Measurements from ENCODE around the gene TMEM52B.
A peak's percentile ranks its signal among the peaks of the same experiment; 100 is the strongest.

TMEM52B gene

GRCh38 chr12:10178821-10179220 is at the start of gene TMEM52B:
Gene TMEM52B, plus strand, starts transcription at chr12:10179032. Its CDS starts 543 bp downstream, at chr12:10179575.
- Histone ChIP-seq H3K9ac (ENCODE audit: low read length) (no peak within 1 kb of the TSS), H3K9me3 (ENCODE audit: control insufficient read depth, insufficient read depth, low read depth, low read length) (no peaks in the 10 kb centered on the region), H3K4me1 (ENCODE audit: control insufficient read depth, insufficient read depth, low read length) (peaks cover 11% of the 10 kb centered on the region; the same call in 1 of the 2 replicates), H3K4me3 (ENCODE audit: low read depth, low read length) (no peak within 1 kb of the TSS), H3K27ac (ENCODE audit: low read depth, low read length) (no peak within 1 kb of the TSS), H3K36me3 (ENCODE audit: control insufficient read depth, insufficient read depth, low read length) (no peaks in the 10 kb centered on the region), H3K27me3 (ENCODE audit: control insufficient read depth, insufficient read depth, low read length) (no peaks in the 10 kb centered on the region)

- Histone ChIP-seq H3K27me3 (ENCODE audit: control insufficient read depth, insufficient read depth, low read length) (no peaks in the 10 kb centered on the region), H3K4me1 (ENCODE audit: control insufficient read depth, insufficient read depth, low read length) (peaks cover 42% of the 10 kb centered on the region), H3K9me3 (ENCODE audit: control insufficient read depth, insufficient read depth, low read depth, low read length) (no peaks in the 10 kb centered on the region), H3K4me3 (ENCODE audit: low read depth, low read length) (no peak within 1 kb of the TSS), H3K36me3 (ENCODE audit: control insufficient read depth, insufficient read depth, low read length) (no peaks in the 10 kb centered on the region), H3K27ac (ENCODE audit: low read depth, low read length) (no peak within 1 kb of the TSS; the same call in 1 of the 2 replicates), H3K9ac (ENCODE audit: low read length) (no peak within 1 kb of the TSS)
Observed at GRCh38 chr12:10130042-10130441, 48.8 kb upstream of the TMEM52B start, which contains the start of gene CLEC7A. Gene CLEC7A, minus strand, starts transcription at chr12:10130199. Its CDS starts 117 bp downstream, at chr12:10130082.

GRCh38 chr12:10131111-10131690 is 47.6 kb upstream of the TMEM52B start:
- H3K9me3 ChIP-seq (ENCODE audit: control insufficient read depth, insufficient read depth, low read depth, low read length) = no peaks in the 10 kb centered on the region
- H3K36me3 ChIP-seq (ENCODE audit: control insufficient read depth, insufficient read depth, low read length) = no peaks in the 10 kb centered on the region
- no peak overlapping the region for H3K9ac ChIP-seq (ENCODE audit: low read length)
- no peak overlapping the region for H3K4me3 ChIP-seq (ENCODE audit: low read depth, low read length)
- peak overlapping the region; percentile 61; the same call in 1 of the 2 replicates for H3K27ac ChIP-seq (ENCODE audit: low read depth, low read length)
- H3K4me1 ChIP-seq (ENCODE audit: control insufficient read depth, insufficient read depth, low read length) = peaks cover 42% of the 10 kb centered on the region
- no peaks in the 10 kb centered on the region for H3K27me3 ChIP-seq (ENCODE audit: control insufficient read depth, insufficient read depth, low read length)

GRCh38 chr12:10132850-10133370 is 45.9 kb upstream of the TMEM52B start:
- Histone ChIP-seq H3K27me3 (ENCODE audit: control insufficient read depth, insufficient read depth, low read length) (no peaks in the 10 kb centered on the region), H3K4me1 (ENCODE audit: control insufficient read depth, insufficient read depth, low read length) (peaks cover 42% of the 10 kb centered on the region), H3K9me3 (ENCODE audit: control insufficient read depth, insufficient read depth, low read depth, low read length) (peaks cover 8% of the 10 kb centered on the region; the same call in 1 of the 2 replicates), H3K27ac (ENCODE audit: low read depth, low read length) (peak overlapping the region; percentile 61), H3K36me3 (ENCODE audit: control insufficient read depth, insufficient read depth, low read length) (no peaks in the 10 kb centered on the region), H3K4me3 (ENCODE audit: low read depth, low read length) (0 out of 2 replicates have a peak overlapping the region, but pooled peaks have one; percentile 19), H3K9ac (ENCODE audit: low read length) (peak overlapping the region; percentile 58)

- Histone ChIP-seq H3K4me1 (ENCODE audit: control insufficient read depth, insufficient read depth, low read length) (peaks cover 29% of the 10 kb centered on the region), H3K36me3 (ENCODE audit: control insufficient read depth, insufficient read depth, low read length) (no peaks in the 10 kb centered on the region), H3K9ac (ENCODE audit: low read length) (no peak overlapping the region), H3K4me3 (ENCODE audit: low read depth, low read length) (no peak overlapping the region), H3K9me3 (ENCODE audit: control insufficient read depth, insufficient read depth, low read depth, low read length) (peaks cover 8% of the 10 kb centered on the region; the same call in 1 of the 2 replicates), H3K27ac (ENCODE audit: low read depth, low read length) (no peak overlapping the region), H3K27me3 (ENCODE audit: control insufficient read depth, insufficient read depth, low read length) (no peaks in the 10 kb centered on the region)
Observed at GRCh38 chr12:10135126-10135525, 43.7 kb upstream of the TMEM52B start.

- H3K27ac ChIP-seq (ENCODE audit: low read depth, low read length) = no peak overlapping the region
- peaks cover 8% of the 10 kb centered on the region; the same call in 1 of the 2 replicates for H3K9me3 ChIP-seq (ENCODE audit: control insufficient read depth, insufficient read depth, low read depth, low read length)
- H3K36me3 ChIP-seq (ENCODE audit: control insufficient read depth, insufficient read depth, low read length) = no peaks in the 10 kb centered on the region
- no peaks in the 10 kb centered on the region for H3K27me3 ChIP-seq (ENCODE audit: control insufficient read depth, insufficient read depth, low read length)
- no peak overlapping the region for H3K9ac ChIP-seq (ENCODE audit: low read length)
- H3K4me3 ChIP-seq (ENCODE audit: low read depth, low read length) = no peak overlapping the region
- peaks cover 17% of the 10 kb centered on the region for H3K4me1 ChIP-seq (ENCODE audit: control insufficient read depth, insufficient read depth, low read length)
Observed at GRCh38 chr12:10136637-10137205, 42.1 kb upstream of the TMEM52B start.

GRCh38 chr12:10140001-10140400 is 38.8 kb upstream of the TMEM52B start:
- H3K4me3 ChIP-seq (ENCODE audit: low read depth, low read length) = no peak overlapping the region
- H3K27me3 ChIP-seq (ENCODE audit: control insufficient read depth, insufficient read depth, low read length) = no peaks in the 10 kb centered on the region
- peaks cover 8% of the 10 kb centered on the region; the same call in 1 of the 2 replicates for H3K9me3 ChIP-seq (ENCODE audit: control insufficient read depth, insufficient read depth, low read depth, low read length)
- H3K4me1 ChIP-seq (ENCODE audit: control insufficient read depth, insufficient read depth, low read length) = no peaks in the 10 kb centered on the region
- H3K9ac ChIP-seq (ENCODE audit: low read length) = no peak overlapping the region
- no peak overlapping the region for H3K27ac ChIP-seq (ENCODE audit: low read depth, low read length)
- no peaks in the 10 kb centered on the region for H3K36me3 ChIP-seq (ENCODE audit: control insufficient read depth, insufficient read depth, low read length)

GRCh38 chr12:10142976-10143589 is 35.7 kb upstream of the TMEM52B start:
- no peaks in the 10 kb centered on the region for H3K27me3 ChIP-seq (ENCODE audit: control insufficient read depth, insufficient read depth, low read length)
- H3K36me3 ChIP-seq (ENCODE audit: control insufficient read depth, insufficient read depth, low read length) = no peaks in the 10 kb centered on the region
- no peaks in the 10 kb centered on the region for H3K9me3 ChIP-seq (ENCODE audit: control insufficient read depth, insufficient read depth, low read depth, low read length)
- H3K4me1 ChIP-seq (ENCODE audit: control insufficient read depth, insufficient read depth, low read length) = no peaks in the 10 kb centered on the region
- H3K27ac ChIP-seq (ENCODE audit: low read depth, low read length) = no peak overlapping the region
- H3K9ac ChIP-seq (ENCODE audit: low read length) = no peak overlapping the region
- no peak overlapping the region for H3K4me3 ChIP-seq (ENCODE audit: low read depth, low read length)

- H3K9ac ChIP-seq (ENCODE audit: low read length) = no peak overlapping the region
- H3K36me3 ChIP-seq (ENCODE audit: control insufficient read depth, insufficient read depth, low read length) = no peaks in the 10 kb centered on the region
- no peak overlapping the region for H3K4me3 ChIP-seq (ENCODE audit: low read depth, low read length)
Observed at GRCh38 chr12:10147714-10148403, 31.0 kb upstream of the TMEM52B start.

GRCh38 chr12:10151621-10152020 is 27.2 kb upstream of the TMEM52B start:
- H3K4me3 ChIP-seq (ENCODE audit: low read depth, low read length) = no peak overlapping the region
- H3K27ac ChIP-seq (ENCODE audit: low read depth, low read length) = no peak overlapping the region
- H3K9ac ChIP-seq (ENCODE audit: low read length) = no peak overlapping the region
- H3K4me1 ChIP-seq (ENCODE audit: control insufficient read depth, insufficient read depth, low read length) = peaks cover 6% of the 10 kb centered on the region
- H3K9me3 ChIP-seq (ENCODE audit: control insufficient read depth, insufficient read depth, low read depth, low read length) = no peaks in the 10 kb centered on the region
- H3K27me3 ChIP-seq (ENCODE audit: control insufficient read depth, insufficient read depth, low read length) = no peaks in the 10 kb centered on the region
- no peaks in the 10 kb centered on the region for H3K36me3 ChIP-seq (ENCODE audit: control insufficient read depth, insufficient read depth, low read length)

More at GRCh38 chr12:10147714-10148403, 31.0 kb upstream of the TMEM52B start:
- no peak overlapping the region for H3K27ac ChIP-seq (ENCODE audit: low read depth, low read length)
- H3K4me1 ChIP-seq (ENCODE audit: control insufficient read depth, insufficient read depth, low read length) = no peaks in the 10 kb centered on the region
- H3K9me3 ChIP-seq (ENCODE audit: control insufficient read depth, insufficient read depth, low read depth, low read length) = no peaks in the 10 kb centered on the region
- no peaks in the 10 kb centered on the region for H3K27me3 ChIP-seq (ENCODE audit: control insufficient read depth, insufficient read depth, low read length)

All from HUES6 (cell line).